Measurements from ENCODE around the gene TGFBR3L. TPM values are rescaled to one million over a fixed set of nuclear protein-coding genes. Genes with fewer than 3 reads are reported as not detected.

The TGFBR3L gene
- total and polyA plus RNA-seq, 2 of the 13 experiments (the other 11 are each of a cell fraction or from before 2014, with no cell fraction given) = 0.20 to 1.0 TPM

DNA sequence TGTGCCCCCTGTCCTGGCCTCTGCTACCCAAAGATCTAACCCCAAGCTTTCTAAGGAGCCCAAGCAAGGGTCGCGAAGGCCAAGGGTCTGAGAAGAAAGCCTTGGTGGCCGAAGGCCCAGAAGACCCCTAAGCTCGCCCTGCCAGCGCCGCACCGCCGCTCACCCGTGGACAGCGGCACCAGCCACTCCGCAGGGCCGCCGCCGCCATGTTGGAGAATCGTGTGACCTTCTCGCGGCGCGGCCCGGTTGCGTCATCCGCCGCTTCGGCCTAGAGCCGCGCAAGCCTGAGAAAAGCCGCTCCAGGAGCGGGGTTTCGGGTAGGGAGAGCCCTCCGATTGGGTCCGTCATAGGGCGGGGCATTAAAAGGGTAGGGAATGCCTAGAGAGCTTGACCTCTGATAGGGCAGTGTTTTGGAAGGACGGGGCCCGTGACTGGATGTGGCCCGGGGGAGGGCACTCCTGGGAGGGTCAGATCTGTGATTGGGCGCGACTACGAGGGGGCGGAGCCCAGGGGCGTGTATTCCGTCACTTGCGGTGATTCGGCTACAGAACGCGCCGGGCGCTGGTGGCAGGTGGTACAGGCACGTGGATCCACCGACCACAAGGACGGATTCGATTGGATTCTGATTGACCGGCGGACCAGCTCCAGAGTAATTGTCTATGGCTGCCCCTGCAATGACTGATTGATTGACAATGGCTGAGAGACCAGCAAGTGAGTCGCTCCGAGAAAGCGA lies 29.0 kb downstream of the TGFBR3L start, which contains the start of gene TIMM44 (continued):
- TF ChIP-seq, protein P1, sequence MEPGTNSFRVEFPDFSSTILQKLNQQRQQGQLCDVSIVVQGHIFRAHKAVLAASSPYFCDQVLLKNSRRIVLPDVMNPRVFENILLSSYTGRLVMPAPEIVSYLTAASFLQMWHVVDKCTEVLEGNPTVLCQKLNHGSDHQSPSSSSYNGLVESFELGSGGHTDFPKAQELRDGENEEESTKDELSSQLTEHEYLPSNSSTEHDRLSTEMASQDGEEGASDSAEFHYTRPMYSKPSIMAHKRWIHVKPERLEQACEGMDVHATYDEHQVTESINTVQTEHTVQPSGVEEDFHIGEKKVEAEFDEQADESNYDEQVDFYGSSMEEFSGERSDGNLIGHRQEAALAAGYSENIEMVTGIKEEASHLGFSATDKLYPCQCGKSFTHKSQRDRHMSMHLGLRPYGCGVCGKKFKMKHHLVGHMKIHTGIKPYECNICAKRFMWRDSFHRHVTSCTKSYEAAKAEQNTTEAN (CRISPR knock-in tag; conservative IDR thresholded peaks at IDR 0.05) = no peak; the same call in 1 of the 2 replicates
- 0 out of 2 replicates have a peak, but pooled peaks have one; percentile 51 for TF ChIP-seq ZNF543 (CRISPR knock-in tag; IDR thresholded peaks at IDR 0.05)
- TF ChIP-seq, protein P2, sequence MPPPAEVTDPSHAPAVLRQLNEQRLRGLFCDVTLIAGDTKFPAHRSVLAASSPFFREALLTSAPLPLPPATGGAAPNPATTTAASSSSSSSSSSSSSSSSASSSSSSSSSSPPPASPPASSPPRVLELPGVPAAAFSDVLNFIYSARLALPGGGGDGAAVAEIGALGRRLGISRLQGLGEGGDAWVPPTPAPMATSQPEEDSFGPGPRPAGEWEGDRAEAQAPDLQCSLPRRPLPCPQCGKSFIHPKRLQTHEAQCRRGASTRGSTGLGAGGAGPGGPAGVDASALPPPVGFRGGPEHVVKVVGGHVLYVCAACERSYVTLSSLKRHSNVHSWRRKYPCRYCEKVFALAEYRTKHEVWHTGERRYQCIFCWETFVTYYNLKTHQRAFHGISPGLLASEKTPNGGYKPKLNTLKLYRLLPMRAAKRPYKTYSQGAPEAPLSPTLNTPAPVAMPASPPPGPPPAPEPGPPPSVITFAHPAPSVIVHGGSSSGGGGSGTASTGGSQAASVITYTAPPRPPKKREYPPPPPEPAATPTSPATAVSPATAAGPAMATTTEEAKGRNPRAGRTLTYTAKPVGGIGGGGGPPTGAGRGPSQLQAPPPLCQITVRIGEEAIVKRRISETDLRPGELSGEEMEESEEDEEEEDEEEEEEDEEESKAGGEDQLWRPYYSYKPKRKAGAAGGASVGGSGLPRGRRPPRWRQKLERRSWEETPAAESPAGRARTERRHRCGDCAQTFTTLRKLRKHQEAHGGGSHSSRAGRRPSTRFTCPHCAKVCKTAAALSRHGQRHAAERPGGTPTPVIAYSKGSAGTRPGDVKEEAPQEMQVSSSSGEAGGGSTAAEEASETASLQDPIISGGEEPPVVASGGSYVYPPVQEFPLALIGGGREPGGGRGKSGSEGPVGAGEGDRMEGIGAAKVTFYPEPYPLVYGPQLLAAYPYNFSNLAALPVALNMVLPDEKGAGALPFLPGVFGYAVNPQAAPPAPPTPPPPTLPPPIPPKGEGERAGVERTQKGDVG (CRISPR knock-in tag; IDR thresholded peaks at IDR 0.05; ENCODE audit: borderline replicate concordance) = peak; percentile 69; the same call in 1 of the 2 replicates
- TF ChIP-seq, protein P3, sequence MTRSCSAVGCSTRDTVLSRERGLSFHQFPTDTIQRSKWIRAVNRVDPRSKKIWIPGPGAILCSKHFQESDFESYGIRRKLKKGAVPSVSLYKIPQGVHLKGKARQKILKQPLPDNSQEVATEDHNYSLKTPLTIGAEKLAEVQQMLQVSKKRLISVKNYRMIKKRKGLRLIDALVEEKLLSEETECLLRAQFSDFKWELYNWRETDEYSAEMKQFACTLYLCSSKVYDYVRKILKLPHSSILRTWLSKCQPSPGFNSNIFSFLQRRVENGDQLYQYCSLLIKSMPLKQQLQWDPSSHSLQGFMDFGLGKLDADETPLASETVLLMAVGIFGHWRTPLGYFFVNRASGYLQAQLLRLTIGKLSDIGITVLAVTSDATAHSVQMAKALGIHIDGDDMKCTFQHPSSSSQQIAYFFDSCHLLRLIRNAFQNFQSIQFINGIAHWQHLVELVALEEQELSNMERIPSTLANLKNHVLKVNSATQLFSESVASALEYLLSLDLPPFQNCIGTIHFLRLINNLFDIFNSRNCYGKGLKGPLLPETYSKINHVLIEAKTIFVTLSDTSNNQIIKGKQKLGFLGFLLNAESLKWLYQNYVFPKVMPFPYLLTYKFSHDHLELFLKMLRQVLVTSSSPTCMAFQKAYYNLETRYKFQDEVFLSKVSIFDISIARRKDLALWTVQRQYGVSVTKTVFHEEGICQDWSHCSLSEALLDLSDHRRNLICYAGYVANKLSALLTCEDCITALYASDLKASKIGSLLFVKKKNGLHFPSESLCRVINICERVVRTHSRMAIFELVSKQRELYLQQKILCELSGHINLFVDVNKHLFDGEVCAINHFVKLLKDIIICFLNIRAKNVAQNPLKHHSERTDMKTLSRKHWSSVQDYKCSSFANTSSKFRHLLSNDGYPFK (CRISPR knock-in tag; IDR thresholded peaks at IDR 0.05; ENCODE audit: borderline replicate concordance) = peak; percentile 93; the same call in 1 of the 2 replicates
- peak; percentile 61; the same call in 1 of the 2 replicates for TF ChIP-seq ZNF709 (CRISPR knock-in tag; IDR thresholded peaks at IDR 0.05)
- TF ChIP-seq ASH2L (IDR thresholded peaks at IDR 0.05; ENCODE audit: insufficient read length, low read depth, low read length) = peak; percentile 55
- no peak for TF ChIP-seq ZMYM2 (CRISPR knock-in tag; IDR thresholded peaks at IDR 0.05)
- no peak; the same call in 1 of the 2 replicates for TF ChIP-seq ZFP41 (CRISPR knock-in tag; IDR thresholded peaks at IDR 0.05; ENCODE audit: borderline replicate concordance)
- TF ChIP-seq, protein P4, sequence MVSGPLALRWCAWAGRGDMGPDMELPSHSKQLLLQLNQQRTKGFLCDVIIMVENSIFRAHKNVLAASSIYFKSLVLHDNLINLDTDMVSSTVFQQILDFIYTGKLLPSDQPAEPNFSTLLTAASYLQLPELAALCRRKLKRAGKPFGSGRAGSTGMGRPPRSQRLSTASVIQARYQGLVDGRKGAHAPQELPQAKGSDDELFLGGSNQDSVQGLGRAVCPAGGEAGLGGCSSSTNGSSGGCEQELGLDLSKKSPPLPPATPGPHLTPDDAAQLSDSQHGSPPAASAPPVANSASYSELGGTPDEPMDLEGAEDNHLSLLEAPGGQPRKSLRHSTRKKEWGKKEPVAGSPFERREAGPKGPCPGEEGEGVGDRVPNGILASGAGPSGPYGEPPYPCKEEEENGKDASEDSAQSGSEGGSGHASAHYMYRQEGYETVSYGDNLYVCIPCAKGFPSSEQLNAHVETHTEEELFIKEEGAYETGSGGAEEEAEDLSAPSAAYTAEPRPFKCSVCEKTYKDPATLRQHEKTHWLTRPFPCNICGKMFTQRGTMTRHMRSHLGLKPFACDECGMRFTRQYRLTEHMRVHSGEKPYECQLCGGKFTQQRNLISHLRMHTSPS (CRISPR knock-in tag; IDR thresholded peaks at IDR 0.05; ENCODE audit: low read depth) = no peak
- no peak for TF ChIP-seq ZNF446 (CRISPR knock-in tag; IDR thresholded peaks at IDR 0.05)
- no peak for TF ChIP-seq ZNF780A (CRISPR knock-in tag; IDR thresholded peaks at IDR 0.05)
- TF ChIP-seq SOX6 (IDR thresholded peaks at IDR 0.05) = no peak
- peak; percentile 67; the same call in 1 of the 2 replicates for TF ChIP-seq SOX6 (CRISPR knock-in tag; IDR thresholded peaks at IDR 0.05)
- TF ChIP-seq, protein P5, sequence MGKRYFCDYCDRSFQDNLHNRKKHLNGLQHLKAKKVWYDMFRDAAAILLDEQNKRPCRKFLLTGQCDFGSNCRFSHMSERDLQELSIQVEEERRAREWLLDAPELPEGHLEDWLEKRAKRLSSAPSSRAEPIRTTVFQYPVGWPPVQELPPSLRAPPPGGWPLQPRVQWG (CRISPR knock-in tag; IDR thresholded peaks at IDR 0.05; ENCODE audit: borderline replicate concordance, low read depth) = no peak
- TF ChIP-seq ZSCAN21 (CRISPR knock-in tag; IDR thresholded peaks at IDR 0.05; ENCODE audit: borderline replicate concordance) = peak; percentile 24; the same call in 1 of the 2 replicates
- 0 out of 2 replicates have a peak, but pooled peaks have one; percentile 15 for TF ChIP-seq ZNF777 (CRISPR knock-in tag; IDR thresholded peaks at IDR 0.05)
- TF ChIP-seq ZNF138 (CRISPR knock-in tag; IDR thresholded peaks at IDR 0.05; ENCODE audit: low read depth) = no peak; the same call in 1 of the 2 replicates
- no peak for TF ChIP-seq SMARCC2 (IDR thresholded peaks at IDR 0.05)
- TF ChIP-seq ZNF615 (CRISPR knock-in tag; IDR thresholded peaks at IDR 0.05; ENCODE audit: borderline replicate concordance) = no peak

Measured in HepG2 (cell line).